HG03025 (cell line): ENCODE results near the gene CATSPERB.
"Not testable (repeated sequence)": the region's sequence is repeated elsewhere in the genome, so short reads cannot be mapped to it uniquely, and the experiment has no call there.

Source experiments
- ATAC-seq: cut with Tn5 transposase; IDR thresholded peaks from one replicate; pipeline ENCODE4 v1.9.1; 2021; ENCODE audit warnings: mild to moderate bottlenecking, moderate library complexity; ENCODE audit not compliant: unreplicated experiment, low FRiP score

The CATSPERB gene

DNA sequence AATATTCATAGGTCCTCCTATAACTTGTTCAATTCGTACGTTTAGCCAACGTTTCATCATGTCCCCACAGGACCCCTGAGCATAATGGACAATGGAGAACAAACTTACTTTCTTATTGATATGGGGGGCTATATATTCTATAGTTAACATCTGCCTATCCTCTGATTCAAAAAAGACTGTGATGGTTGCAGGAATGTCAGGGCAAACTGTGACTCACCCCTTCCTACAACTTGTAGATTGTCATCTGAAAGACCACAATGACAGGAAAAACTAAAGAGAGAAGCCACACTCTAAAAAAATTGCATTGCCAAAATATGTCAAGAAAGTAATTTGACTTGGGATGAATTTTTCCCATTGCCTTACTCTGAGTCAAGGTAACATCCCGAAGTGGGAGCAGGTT is 50.8 kb downstream of the CATSPERB start:
- no peak for ATAC-seq

GRCh38 chr14:91679273-91679672 is 52.6 kb downstream of the CATSPERB start:
- ATAC-seq = no peak

DNA sequence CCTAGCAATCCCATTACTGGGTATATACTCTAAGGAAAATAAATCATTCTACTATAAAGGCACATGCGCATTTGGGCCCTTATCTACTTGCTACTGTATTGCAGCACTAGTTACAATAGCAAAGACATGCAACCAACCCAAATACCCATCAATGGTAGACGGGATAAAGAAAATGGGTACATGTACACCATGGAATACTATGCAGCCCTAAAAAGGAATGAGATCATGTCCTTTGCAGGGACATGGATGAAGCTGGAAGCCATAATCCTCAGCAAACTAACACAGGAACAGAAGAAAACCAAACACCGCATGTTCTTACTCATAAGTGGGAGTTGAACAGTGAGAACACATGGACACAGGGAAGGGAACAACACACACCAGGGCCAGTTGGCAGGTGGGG is 54.2 kb downstream of the CATSPERB start:
- not testable (repeated sequence) for ATAC-seq

GRCh38 chr14:91674911-91675310 is 57.0 kb downstream of the CATSPERB start:
- no peak for ATAC-seq

DNA sequence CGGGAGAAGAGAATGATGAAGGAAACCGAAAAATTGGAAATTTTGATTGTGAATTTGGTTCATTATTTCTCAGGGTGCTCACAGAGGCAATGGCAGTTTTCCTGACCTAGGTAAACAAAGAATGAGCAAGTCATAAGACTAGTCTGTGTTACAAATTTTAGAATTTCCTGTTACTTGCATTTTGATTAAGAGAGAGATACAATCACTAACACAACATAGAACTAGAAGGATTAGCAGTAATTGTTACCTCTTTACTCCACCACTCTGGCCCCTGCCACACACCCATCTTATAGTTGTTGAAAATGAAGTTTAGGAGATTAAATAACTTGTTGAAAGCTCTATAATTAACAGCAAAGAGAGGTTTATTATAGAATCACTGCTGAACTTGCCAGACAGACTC is 62.0 kb downstream of the CATSPERB start:
- no peak for ATAC-seq

DNA sequence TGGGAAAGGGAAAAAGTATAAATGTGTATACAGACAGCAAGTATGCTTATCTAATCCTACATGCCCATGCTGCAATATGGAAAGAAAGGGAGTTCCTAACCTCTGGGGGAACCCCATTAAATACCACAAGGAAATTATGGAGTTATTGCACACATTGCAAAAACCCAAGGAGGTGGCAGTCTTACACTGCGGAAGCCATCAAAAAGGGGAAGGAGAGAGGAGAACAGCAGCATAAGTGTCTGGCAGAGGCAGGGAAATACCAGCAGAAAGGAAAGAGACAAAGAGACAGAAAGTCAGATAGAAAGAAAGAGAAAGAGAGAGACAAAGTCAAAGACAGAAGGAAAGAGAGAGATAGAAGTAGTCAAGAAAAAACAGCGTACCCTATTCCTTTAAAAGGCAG is 64.8 kb downstream of the CATSPERB start:
- ATAC-seq = not testable (repeated sequence)

DNA sequence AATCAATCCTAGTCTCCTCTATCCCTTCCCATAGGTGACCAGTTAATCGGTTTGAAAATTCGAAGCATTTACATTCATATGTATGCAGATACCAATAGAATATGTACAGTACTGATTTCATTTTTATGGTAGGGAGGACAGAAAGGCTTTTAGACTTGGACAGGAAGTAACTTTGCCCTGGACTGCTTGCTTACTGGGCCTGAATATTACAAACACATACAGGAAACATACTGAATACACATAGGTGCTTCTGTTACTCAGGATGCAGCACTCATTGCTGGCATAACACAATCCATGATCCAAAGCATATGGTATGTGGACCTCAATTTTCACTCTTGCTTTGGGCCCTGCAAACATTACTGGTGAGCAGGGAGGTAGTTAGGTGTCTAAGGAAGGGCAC is 71.1 kb downstream of the CATSPERB start:
- ATAC-seq = no peak

GRCh38 chr14:91654836-91655235 is 77.0 kb downstream of the CATSPERB start:
- ATAC-seq = no peak

DNA sequence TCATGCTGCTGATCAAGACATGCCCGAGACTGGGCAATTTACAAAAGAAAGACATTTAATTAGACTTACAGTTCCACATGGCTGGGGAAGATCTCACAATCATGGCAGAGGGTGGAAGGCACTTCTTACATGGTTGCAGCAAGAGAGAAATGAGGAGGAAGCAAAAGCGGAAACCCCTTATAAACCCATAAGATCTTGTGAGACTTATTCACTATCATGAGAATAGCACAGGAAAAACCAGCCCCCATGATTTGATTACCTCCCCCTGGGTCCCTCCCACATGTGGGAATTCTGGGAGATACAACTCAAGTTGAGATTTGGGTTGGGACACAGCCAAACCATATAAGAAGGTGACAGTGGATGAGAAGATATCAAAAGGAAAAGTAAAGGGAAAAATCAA is 78.4 kb downstream of the CATSPERB start:
- ATAC-seq = no peak

- no peak for ATAC-seq
Observed at GRCh38 chr14:91649930-91650329, 82.0 kb downstream of the CATSPERB start.

- no peak for ATAC-seq
Observed at GRCh38 chr14:91647856-91648255, 84.0 kb downstream of the CATSPERB start.

GRCh38 chr14:91636604-91637003 is 95.3 kb downstream of the CATSPERB start:
- ATAC-seq = no peak

DNA sequence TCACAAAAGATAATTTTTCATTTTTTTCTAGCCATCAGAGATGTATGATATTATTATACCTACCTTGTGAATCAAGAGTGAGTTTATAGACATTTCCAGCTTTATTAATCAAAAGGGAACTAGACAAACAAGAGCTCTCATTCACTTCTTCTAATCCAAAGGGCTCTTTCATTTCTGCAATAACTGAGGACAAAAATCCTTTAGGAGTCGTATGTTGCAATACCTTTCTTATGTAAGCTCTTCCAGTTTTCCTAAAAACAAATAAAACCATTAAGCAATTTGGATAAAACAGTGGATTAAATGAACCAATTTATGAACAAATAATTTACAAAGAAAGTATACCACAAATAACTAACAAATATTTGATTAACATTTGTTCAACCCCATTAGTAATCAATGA is 107.1 kb downstream of the CATSPERB start:
- ATAC-seq = no peak

DNA sequence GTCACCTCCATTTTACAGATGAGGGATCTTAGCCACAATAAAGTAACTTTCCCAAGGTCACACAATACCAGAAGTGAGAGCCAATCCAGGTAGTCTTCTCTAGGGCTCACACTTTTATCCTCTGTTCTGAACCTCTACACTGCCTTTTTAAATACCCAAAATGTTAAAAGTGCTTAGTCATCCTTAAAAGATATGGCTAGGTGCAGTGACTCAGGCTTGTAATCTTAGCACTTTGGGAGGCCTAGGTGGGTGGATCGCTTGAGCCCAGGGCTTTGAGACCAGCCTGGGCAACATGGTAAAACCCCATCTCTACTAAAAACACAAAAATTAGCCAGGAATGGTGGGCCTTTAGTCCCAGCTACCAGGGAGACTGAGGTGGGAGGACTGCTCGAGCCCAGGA is 117.7 kb downstream of the CATSPERB start:
- no peak for ATAC-seq

DNA sequence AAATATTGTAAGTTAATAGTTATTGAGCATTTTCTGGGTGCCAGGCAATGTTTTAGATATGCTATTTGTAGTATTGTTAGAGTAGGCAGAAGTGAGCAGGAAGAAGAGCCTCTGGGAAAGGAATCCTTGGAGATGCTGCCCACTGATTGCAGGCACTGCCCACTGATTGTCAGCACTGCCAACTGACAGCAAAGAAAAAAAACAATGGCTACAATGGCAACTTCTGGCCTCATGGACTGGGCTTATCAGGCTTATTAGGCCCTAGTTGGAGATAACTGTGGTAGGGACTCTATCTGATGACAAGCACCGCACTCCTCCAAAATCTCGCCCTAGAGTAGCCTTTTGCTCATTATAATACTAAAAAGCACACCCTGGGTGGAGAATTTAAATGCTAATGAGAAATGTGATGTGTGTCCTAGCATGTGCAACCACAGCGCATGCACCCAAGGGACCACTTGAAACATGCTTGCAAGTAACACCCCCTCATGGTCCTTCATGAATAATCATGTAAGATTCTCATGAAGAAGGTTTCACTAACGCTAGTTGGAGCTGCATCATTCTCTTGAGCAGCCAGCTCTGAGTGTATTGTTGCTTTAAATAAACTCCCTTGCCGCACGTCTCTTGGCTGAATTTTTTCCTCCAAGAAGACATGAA is 118.3 kb downstream of the CATSPERB start:
- no peak for ATAC-seq

- ATAC-seq = no peak
Observed at GRCh38 chr14:91611528-91611927, 120.4 kb downstream of the CATSPERB start.

DNA sequence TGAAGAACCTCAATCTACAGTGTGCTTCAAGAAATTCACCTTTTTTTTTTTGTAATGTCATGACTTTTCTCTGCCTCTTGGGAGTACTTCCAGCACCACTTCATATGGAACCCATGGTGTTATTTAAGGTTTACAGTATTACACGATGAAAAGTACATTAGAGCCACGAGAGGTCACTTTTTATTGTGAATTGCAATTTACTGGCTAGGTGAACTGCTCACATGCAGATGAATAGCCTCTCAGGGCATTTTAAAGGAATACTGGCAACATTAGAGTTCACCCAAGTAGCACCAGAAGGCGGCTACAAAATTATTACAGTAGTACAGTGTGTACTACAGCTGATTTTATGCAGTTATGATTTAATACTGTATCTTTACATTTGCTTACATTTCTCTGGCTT is 122.7 kb downstream of the CATSPERB start:
- ATAC-seq = no peak

- ATAC-seq = no peak
Observed at GRCh38 chr14:91607322-91608047, 124.4 kb downstream of the CATSPERB start.

DNA sequence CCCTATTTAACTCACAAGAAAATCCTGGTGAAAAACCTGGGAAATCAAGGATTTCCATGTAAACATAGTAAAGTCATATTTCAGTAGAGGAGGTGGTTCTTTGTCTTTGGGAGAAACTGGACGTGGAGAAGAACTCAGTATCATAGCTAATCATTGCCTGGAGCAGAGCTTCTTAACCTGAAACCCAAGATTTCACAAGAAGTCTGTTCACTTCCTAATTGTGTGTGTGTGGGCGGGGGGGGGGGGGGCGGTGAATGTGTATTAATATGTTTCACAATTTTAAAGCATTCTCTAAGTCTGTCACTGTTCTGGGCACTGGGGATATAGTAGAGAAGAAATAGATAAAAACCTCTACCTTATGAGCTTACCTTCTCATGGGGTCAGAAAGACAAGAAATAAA is 125.0 kb downstream of the CATSPERB start:
- ATAC-seq = no peak

- not testable (repeated sequence) for ATAC-seq
Observed at GRCh38 chr14:91604611-91605010, 127.3 kb downstream of the CATSPERB start.

DNA sequence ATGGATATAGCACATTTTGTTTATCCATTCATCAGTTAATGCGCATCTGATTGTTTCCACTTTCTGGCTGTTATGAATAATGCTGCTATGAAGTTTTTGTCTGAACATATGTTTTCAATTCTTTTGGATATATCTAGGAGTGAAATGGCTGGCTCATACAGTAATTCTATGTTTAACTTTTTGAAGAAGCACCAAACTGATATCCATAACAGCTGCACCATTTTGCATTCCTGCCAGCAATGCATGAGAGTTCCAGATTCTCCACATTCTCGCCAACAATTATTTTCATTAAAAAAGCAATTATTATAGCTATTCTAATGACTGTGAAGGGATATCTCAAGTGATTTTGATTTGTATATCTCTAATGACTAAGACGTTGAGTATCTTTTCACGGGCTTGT is 131.9 kb downstream of the CATSPERB start:
- no peak for ATAC-seq

- no peak for ATAC-seq
Observed at GRCh38 chr14:91595736-91596135, 136.2 kb downstream of the CATSPERB start.
